HG02943 (cell line): ENCODE results near the gene TPSAB1.
"Not testable (repeated sequence)": the region's sequence is repeated elsewhere in the genome, so short reads cannot be mapped to it uniquely, and the experiment has no call there.

ENCODE experiments used
- ATAC-seq: cut with Tn5 transposase; IDR thresholded peaks from one replicate; pipeline ENCODE4 v1.9.1; 2021; ENCODE audit warnings: mild to moderate bottlenecking, low read depth, moderate library complexity; ENCODE audit not compliant: unreplicated experiment

Gene TPSAB1

GRCh38 chr16:1222553-1223354 is 17.8 kb upstream of the TPSAB1 start:
- no peak for ATAC-seq

- ATAC-seq: no peak
These were observed 16.9 kb upstream of the TPSAB1 start for GRCh38 chr16:1223355-1224214.

GRCh38 chr16:1224558-1224957 is 15.9 kb upstream of the TPSAB1 start:
- no peak for ATAC-seq

- no peak for ATAC-seq
These were observed 15.5 kb upstream of the TPSAB1 start, which contains the start of gene TPSG1 for GRCh38 chr16:1225051-1225451. TPSG1 (minus strand) TSS chr16:1225268; CDS start chr16:1225252, 16 bp downstream.

GRCh38 chr16:1225728-1226311 is 14.7 kb upstream of the TPSAB1 start:
- ATAC-seq: not testable (repeated sequence)

- not testable (repeated sequence) for ATAC-seq
These were observed 13.8 kb upstream of the TPSAB1 start for GRCh38 chr16:1226692-1227091.

GRCh38 chr16:1228227-1228626 is 12.3 kb upstream of the TPSAB1 start:
- not testable (repeated sequence) for ATAC-seq

DNA sequence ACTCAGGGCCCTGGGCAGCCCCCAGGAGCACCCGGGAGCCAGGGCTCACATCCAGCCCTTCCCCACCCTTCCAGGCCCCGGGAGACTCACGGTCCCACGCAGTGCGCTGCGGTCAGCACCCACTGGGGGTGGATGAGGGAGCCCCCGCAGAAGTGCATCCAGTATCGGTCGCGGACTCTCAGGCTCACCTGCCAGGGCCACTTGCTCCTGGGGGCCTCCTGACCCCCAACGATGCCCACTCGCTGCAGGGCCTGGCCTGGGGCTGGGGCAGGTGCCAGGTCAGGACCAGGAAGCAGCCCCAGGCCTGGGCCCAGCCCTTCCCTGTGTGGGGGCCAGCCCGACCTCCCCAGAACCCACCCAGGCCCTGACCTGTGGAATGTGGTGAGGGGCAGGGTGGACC is 11.0 kb upstream of the TPSAB1 start:
- not testable (repeated sequence) for ATAC-seq

DNA sequence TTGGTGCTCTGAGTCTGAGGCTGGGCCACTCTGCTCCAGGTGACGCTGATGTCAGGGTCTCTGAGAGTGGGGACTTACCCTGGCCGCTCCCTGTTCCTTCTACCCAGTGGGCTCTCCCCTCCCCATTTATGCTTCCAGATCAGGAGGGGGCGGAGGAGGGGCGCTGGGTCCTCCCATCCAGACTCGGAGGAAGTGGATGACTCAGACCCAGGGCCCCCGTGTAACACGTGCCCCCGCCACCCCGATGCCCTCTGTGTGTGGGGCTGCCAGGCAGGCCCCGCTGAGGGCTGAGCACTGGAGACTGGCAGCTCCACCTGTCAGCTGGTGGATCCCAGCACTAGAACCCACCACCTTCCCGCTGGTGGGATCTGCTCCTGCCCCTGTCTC is 10.4 kb upstream of the TPSAB1 start, which contains the start of gene TPSB2:
Gene TPSB2, minus strand, starts transcription at position 101 of the 387 bp plus-strand sequence. CDS start 233 bp downstream, outside the sequence.
- ATAC-seq: not testable (repeated sequence)

DNA sequence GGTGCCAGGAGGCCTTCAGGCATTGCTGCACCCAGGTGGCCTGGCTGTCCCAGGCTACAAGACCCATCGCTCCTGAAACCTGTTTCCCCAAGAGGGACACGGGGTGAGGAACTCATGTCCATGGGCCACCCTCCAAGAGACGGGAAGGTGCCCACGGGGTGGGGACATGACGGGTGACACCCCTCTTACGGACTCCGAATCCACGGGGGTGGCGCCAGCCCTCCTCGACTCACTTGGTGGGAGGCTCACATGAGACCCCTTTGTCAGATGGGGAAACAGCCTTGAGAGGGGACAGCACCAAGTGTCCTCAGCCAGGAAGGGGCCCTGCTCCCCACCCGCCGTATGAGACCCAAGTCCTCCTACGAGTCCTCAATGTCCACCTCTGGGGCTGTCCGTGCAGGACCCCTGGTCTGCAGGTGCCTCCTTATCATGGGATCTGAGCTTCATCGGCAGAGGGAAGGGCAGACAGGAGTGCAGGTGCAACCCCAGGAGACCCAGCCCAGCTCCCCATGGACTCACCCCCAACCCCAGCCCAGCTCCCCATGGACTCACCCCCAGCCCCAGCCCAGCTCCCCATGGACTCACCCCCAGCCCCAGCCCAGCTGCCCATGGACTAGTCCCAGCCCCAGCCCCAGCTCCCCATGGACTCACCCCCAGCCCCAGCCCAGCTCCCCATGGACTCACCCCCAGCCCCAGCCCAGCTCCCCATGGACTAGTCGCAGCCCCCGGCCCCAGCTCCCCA is 9.9 kb upstream of the TPSAB1 start:
- ATAC-seq: not testable (repeated sequence)

DNA sequence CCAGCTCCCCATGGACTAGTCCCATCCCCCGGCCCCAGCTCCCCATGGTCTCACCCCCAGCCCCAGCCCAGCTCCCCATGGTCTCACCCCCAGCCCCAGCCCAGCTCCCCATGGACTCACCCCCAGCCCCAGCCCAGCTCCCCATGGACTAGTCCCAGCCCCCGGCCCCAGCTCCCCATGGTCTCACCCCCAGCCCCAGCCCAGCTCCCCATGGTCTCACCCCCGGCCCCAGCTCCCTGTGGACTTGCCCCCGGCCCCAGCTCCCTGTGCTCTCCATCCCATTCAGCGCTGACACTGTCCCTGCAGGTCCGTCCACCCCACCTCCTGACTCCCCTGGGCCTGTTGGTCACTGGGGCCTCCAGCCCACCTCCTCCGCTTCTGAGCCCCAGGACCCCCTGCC is 9.2 kb upstream of the TPSAB1 start:
- ATAC-seq: not testable (repeated sequence)

DNA sequence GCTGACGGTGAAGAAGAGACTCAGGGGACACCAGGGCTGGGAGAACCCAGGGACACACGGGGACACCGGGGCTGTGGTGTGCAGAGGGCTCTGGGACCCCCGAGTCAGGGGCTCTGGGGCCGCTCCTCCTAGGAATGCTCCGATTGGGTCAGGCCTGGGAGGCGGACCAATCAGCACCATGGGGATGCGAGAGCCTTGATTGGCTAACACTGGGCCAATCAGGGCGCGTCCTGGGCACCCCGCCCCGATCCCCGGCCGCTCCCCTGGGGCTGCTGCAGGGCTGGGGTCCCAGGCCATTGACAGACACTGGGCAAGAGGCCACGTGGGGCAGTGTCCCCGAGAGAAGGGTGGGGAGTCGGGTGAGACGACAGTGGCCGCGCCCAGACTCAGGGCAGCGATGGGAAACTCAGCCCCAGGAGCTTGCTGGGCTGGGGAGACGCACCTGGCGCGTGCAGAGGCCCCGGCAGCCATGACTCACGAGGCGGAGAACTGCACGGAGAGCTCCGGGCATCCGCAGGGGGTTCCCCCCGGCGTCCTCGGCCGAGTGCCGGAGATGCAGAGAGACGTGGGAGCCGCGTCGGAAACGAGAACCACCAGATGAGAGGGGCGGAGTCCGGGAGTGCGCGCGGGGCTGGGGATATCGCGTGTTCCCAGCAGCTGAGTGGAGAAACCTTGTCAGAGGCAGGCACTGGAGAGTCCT is 8.3 kb upstream of the TPSAB1 start:
- not testable (repeated sequence) for ATAC-seq

DNA sequence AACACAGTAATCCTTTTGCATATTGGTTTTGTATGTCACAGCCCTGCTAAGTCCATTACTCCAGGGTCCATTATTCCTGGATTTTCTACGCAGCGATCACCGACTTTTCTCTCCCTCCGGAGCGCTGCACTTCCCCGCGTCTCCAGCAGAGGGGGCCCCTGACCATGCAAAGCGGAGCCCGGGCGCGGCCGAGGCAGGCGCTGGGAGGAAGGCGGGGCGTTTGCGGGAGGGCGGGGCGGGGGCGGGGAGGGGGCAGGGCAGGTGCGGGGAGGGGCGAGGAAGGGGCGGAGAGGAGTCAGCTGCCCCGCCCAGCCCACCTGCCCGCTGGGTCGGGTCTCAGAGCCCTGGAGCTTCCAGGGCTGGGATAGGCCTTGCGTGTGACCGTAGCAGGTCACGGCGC is 3.8 kb upstream of the TPSAB1 start:
- not testable (repeated sequence) for ATAC-seq

DNA sequence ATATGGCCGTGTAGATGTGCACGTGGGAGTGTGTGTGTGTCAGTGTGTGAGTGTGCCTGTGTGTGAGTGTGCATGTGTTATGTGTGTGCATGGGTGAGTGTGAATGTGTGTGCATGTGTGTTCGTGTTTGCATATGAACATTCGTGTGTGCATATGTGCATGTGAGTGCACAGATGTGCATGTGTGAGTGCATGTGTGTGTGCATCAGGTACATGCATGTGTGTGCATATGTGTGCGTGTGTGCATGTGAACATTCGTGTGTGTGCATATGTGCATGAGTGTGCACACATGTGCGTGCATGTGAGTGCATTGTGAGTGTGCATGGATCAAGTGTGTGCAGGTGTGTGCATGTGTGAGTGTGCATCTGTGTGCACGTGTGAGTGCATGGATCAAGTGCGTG is 2.5 kb upstream of the TPSAB1 start:
- no peak for ATAC-seq

- not testable (repeated sequence) for ATAC-seq
These were observed 1.6 kb upstream of the TPSAB1 start for GRCh38 chr16:1238909-1239308.

- not testable (repeated sequence) for ATAC-seq
These were observed 930 bp upstream of the TPSAB1 start for GRCh38 chr16:1239575-1239974.

- not testable (repeated sequence) for ATAC-seq
These were observed 576 bp downstream of the TPSAB1 start for GRCh38 chr16:1241081-1241480.

DNA sequence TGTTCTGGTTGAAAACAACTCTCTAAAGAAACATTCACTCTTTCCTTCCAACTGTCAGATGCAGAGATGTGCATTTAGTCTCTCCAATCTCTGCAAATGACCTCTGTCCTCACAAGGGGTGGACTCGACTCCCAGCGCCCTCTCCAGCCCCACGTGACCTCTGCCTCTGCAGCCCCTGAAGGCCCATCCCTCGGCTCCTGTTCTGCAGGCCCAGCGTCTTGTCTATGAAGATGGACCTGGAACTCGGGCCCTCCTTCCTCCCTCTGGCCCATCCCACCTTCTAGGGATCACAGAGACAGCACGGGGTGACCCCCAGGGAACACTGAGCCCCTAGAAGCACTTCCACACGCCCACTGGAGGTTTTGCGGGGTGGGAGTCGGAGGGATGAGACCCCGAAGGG is 2.9 kb downstream of the TPSAB1 start:
- ATAC-seq: not testable (repeated sequence)
